Immature natural killer cell (primary cell): ENCODE results near the gene RAD51B. TPM values are rescaled to one million over a fixed set of nuclear protein-coding genes. Genes with fewer than 3 reads are reported as not detected.
A peak's percentile ranks its signal among the peaks of the same experiment; 100 is the strongest.
"Not testable (repeated sequence)": the region's sequence is repeated elsewhere in the genome, so short reads cannot be mapped to it uniquely, and the experiment has no call there.

Source experiments
- DNase-seq, 3 donors: peaks; one replicate each; pipeline ENCODE4 v3.0.0; 2022; ENCODE audit warnings: mixed read lengths in 1 of 3
- H3K27ac Mint-ChIP-seq, 6 donors: one replicate each; pipeline ENCODE4 v1.8.0; 2020; ENCODE audit warnings: mixed read lengths in 6 of 6, mild to moderate bottlenecking in 5 of 6, inconsistent platforms in 4 of 6, moderate library complexity in 3 of 6
- H3K27me3 Mint-ChIP-seq, 3 donors: one replicate each; pipeline ENCODE4 v1.8.0; 2020 to 2021; ENCODE audit warnings: low read depth in 3 of 3, mild to moderate bottlenecking in 3 of 3, mixed read lengths in 3 of 3, moderate library complexity in 3 of 3, inconsistent platforms in 1 of 3
- H3K36me3 Mint-ChIP-seq, 3 donors: one replicate each; pipeline ENCODE4 v1.8.0; 2020; ENCODE audit warnings: mixed read lengths in 3 of 3, inconsistent platforms in 2 of 3, mild to moderate bottlenecking in 2 of 3
- H3K4me1 Mint-ChIP-seq, 2 donors: one replicate each; pipeline ENCODE4 v1.8.0; 2020; ENCODE audit warnings: inconsistent platforms in 2 of 2, mild to moderate bottlenecking in 2 of 2, mixed read lengths in 2 of 2, moderate library complexity in 1 of 2
- H3K4me3 Mint-ChIP-seq, 5 donors: one replicate each; pipeline ENCODE4 v1.8.0; 2020; ENCODE audit warnings: mild to moderate bottlenecking in 5 of 5, mixed read lengths in 5 of 5, inconsistent platforms in 3 of 5, moderate library complexity in 3 of 5
- H3K9me3 Mint-ChIP-seq, 6 donors: one replicate each; pipeline ENCODE4 v1.8.0; 2020; ENCODE audit warnings: mild to moderate bottlenecking in 6 of 6, mixed read lengths in 6 of 6, inconsistent platforms in 4 of 6, moderate library complexity in 3 of 6
- polyA plus RNA-seq, 3 donors: library from polyadenylated mRNA; unstranded; fragments of 300-500 nt; fragmentation: Illumina TruSeq; gene quantifications; one replicate each; pipeline ENCODE4 v1.2.3, GENCODE V29; 2021

The RAD51B gene
- polyA plus RNA-seq, 3 donors from 2014 or later = 17.6 to 20.8 (median 17.7) TPM

DNA sequence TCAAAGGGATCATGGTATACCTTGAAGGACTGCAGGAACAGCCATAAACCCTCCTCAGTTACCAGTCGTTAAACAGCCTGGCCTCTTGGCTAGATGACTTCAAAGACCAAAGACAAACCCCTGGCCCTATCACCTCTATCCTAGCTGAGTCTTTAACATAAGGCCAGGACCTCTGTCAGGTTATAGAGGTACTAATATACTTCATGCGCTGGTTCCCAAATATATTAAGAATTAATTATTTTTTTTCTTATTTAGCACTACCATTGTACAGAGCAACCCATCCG, 459.8 kb downstream of the RAD51B start:
- no peak overlapping the region for H3K4me3 Mint-ChIP-seq

DNA sequence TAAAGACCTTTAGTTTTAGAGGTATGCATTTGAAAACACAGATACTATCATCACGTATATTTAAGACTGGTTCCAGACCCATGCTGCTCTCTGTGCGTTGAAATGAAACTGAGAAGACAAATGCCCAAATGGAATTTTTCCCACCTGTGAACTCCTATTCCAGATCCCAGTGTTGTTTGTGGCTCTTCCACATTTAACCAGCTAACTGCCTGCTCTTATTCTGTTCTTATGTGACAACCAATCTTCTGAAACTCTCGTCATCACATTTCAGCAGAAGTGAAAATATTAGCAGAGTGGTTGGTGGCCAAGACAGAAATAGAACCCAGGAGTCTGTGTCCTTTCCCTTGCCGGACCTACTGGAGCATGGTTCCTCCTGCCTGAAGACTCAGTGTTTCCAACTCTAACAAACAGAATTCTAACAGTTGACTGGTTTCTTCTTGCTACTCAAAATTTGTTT, 460.2 kb downstream of the RAD51B start:
- no peak overlapping the region for H3K27ac Mint-ChIP-seq
- peaks cover under 1 to 14% (median 3%) of the 10 kb centered on the region in 3 donors for H3K27me3 Mint-ChIP-seq
- peaks cover 0 to 6% (median 0%) of the 10 kb centered on the region in 3 donors for H3K36me3 Mint-ChIP-seq
- no peak for DNase-seq
- no peak overlapping the region for H3K4me3 Mint-ChIP-seq
- H3K4me1 Mint-ChIP-seq = peaks cover 62 to 66% of the 10 kb centered on the region in 2 donors
- H3K9me3 Mint-ChIP-seq = no peaks in the 10 kb centered on the region

More for the DNA sequence above, 459.8 kb downstream of the RAD51B start:
- H3K36me3 Mint-ChIP-seq = peaks cover 0 to 6% (median 0%) of the 10 kb centered on the region in 3 donors
- H3K27me3 Mint-ChIP-seq = peaks cover 0 to 14% (median 3%) of the 10 kb centered on the region in 3 donors
- no peak for DNase-seq
- H3K4me1 Mint-ChIP-seq = peaks cover 60 to 66% of the 10 kb centered on the region in 2 donors
- no peaks in the 10 kb centered on the region for H3K9me3 Mint-ChIP-seq
- no peak overlapping the region for H3K27ac Mint-ChIP-seq

DNA sequence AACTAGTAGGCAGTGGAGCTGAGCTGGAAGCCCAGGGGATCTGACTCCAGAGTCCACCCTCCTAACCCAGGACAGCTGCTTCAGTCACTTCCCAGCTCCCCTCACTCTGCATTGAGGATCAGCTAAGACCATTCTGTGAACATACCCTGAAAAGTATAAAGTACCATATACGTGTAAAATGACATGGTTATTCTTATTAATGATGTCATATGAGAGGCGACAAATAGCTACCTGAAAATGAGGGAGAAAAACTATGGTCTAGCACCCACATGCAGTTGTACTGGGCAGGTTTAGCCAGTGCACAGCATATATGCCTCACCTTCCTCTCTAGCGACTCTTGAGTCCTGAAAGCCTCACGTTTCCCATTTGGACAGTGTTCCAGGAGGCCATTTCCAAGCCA, 461.9 kb downstream of the RAD51B start:
- H3K4me3 Mint-ChIP-seq = no peak overlapping the region
- H3K4me1 Mint-ChIP-seq = peaks cover 66 to 69% of the 10 kb centered on the region in 2 donors
- H3K27me3 Mint-ChIP-seq = peaks cover 2 to 15% (median 3%) of the 10 kb centered on the region in 3 donors
- DNase-seq = no peak
- peak overlapping the region; percentile 23 to 99 (median 96) for H3K27ac Mint-ChIP-seq
- peaks cover 0 to 6% (median 0%) of the 10 kb centered on the region in 3 donors for H3K36me3 Mint-ChIP-seq
- H3K9me3 Mint-ChIP-seq = no peaks in the 10 kb centered on the region

DNA sequence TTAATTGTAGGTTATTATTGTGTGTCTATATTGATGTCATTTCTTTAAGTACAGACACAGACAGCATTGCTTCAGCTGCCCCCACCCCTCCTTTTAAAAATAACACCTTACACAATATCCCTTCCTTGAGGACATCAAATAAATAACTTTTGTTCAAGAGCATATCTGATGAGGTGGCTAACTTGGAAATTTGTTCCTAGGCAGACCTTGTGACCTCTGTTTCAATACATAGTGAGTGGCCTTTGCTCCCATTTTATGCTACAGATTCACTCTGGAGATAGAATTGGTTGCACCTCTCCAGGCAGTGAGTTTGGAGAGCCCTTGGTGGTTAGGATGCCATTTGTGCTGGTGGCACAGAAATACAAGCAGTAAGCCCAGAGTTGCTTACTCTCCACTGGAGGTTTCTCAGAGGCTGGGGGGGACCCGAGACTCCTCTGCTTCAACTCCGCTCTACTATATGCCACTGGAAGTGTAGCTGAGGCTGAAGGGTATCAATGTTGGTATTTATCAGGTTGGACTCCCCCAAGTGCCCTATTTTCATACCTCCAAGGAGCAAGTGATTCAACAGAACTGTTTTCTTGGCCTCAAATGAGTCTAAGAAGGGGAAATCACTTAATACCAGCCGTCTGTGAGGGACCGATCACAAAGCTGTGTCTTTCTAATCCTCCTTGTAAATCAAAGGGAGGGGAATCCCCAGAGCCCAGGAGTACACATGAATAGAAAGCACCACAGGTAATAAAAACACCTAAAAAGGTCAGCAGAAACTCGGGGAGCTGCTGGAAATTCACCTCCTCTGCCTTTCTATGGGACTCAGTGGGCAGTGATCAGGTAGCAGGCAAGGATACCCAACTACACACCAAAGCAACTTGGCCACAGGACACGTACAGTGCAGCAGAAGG, 463.1 kb downstream of the RAD51B start:
- Mint-ChIP-seq H3K4me3 (peak overlapping the region; percentile 40 to 80 (median 56)), H3K27me3 (peaks cover 2 to 15% (median 3%) of the 10 kb centered on the region in 3 donors), H3K4me1 (peaks cover 77 to 81% of the 10 kb centered on the region in 2 donors), H3K36me3 (peaks cover 0 to 6% (median 0%) of the 10 kb centered on the region in 3 donors), H3K27ac (peak overlapping the region; percentile 93 to 99 (median 98)), H3K9me3 (no peaks in the 10 kb centered on the region)
- peak in 1 of 3 donors; percentile 41 for DNase-seq

DNA sequence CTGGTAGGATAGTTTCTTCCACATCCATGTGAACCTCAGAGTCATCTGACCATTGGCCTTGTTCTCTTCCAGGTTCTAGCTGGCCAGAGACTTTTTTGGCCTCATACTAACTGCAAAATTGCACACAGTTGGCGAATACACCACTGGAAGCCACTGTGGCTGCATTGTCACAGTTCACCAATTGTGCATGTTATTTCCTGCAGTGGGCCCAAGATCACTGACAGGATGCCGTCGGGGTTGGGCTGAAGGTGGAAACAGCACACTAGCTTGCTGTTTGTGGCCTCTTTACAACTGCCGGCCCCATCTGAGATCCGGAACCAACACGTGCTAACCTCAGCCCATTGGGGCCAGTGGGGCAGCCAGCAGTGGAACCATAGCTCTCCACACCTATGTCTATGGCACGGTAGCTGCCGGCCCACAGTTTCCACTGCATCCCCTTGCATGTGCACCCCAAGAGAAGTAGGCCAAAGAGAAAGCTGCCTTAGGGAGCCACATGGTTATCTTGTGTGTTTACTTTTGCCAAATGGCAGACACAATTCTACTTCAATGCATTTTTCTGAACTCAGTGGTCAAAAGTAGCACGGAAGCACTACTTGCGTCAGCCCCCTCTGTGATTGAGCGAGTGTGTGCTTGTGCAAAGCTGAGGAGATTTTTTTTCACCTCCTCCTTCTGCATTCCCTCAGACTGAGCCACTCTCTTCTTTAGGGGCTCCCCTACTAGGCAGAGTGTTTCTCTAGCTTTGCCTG, 464.0 kb downstream of the RAD51B start:
- peaks cover 0 to 5% (median 0%) of the 10 kb centered on the region in 3 donors for H3K36me3 Mint-ChIP-seq
- H3K27me3 Mint-ChIP-seq = peaks cover 2 to 15% (median 3%) of the 10 kb centered on the region in 3 donors
- peak overlapping the region; percentile 93 to 99 (median 98) for H3K27ac Mint-ChIP-seq
- peaks cover 79 to 89% of the 10 kb centered on the region in 2 donors for H3K4me1 Mint-ChIP-seq
- no peaks in the 10 kb centered on the region for H3K9me3 Mint-ChIP-seq
- H3K4me3 Mint-ChIP-seq = peak overlapping the region; percentile 31 to 80 (median 55)
- DNase-seq = peak; percentile 86 to 91 (median 89)

DNA sequence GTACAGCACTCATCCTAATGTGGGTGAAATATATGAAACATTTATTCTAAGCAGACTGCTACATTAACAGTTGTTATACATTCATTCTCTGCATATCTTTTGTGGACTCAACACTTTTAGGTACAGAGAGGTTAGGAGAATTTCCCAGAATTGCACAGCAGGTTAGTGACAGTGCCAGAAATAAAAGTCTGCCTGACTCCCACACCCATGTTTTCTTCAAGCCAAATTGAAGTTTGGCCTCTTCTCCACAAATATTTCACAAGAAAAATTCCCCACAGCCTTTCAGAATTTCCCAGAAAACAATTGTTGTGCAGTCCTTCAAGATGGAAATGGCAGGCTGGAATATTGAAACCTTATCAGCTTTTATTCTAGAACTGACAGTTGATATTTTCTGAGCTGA, 464.8 kb downstream of the RAD51B start:
- Mint-ChIP-seq H3K4me3 (peak overlapping the region; percentile 31 to 80 (median 55)), H3K27ac (peak overlapping the region; percentile 93 to 99 (median 98)), H3K27me3 (peaks cover 2 to 15% (median 3%) of the 10 kb centered on the region in 3 donors), H3K9me3 (no peaks in the 10 kb centered on the region), H3K36me3 (no peaks in the 10 kb centered on the region), H3K4me1 (peaks cover 79 to 94% of the 10 kb centered on the region in 2 donors)
- no peak for DNase-seq

DNA sequence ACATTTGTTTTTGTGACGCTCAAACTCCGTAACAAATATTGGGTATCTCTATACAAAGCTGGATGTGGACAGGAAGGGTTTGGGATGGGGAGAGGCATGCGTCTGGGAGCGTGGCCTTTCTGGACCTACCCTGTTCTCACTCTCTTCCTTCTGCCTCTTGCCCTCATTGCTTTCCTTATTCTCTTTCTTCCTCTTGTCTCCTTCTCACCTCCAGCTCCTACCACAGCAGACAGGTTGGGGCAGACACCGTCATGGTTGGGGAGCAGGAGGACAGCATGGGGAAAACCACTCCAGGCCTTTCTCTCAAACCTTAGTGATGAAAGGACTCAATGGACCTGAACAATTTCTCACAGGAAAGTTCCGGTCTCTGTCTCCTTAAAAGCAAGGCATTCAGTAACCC, 465.3 kb downstream of the RAD51B start:
- Mint-ChIP-seq H3K27me3 (peaks cover 2 to 15% (median 3%) of the 10 kb centered on the region in 3 donors), H3K4me3 (peak overlapping the region; percentile 61 to 80 (median 70)), H3K4me1 (peaks cover 78 to 92% of the 10 kb centered on the region in 2 donors), H3K27ac (peak overlapping the region; percentile 93 to 99 (median 98)), H3K36me3 (no peaks in the 10 kb centered on the region), H3K9me3 (no peaks in the 10 kb centered on the region)
- no peak for DNase-seq

DNA sequence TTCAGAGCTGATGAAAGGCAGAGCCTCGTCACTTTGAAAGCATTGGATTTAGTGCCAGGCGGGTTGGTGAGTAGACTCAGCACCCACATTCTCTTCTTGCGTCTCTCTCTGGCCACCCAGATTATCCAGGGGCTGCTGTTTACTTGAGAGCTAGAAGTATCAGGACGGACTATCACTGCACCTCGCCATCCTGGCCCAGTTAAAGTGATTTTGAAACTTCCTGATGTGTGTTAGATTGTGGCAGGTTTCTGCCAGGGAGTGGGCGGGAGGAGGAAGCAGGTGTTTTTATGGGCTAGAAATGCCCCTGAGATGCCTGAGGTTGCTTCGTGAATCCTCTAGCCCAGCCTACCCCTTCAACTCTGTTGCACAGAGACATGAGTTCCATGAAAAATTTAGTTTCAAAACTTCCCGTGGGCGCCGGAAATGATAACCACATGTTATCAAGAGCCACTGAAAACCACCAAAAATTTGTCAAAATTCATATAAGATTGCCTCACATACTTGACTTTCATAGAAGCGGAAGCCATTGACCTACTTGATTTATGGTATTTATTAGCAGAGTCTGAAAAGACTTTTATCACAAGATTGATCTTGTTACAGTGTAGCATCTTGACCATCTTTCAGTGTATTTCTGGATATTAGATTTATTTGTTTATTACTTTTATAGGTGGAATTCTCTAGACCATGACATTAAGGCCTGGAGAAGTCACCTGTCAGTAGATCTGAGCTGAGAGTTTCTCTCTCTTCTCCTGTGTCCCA, 466.0 kb downstream of the RAD51B start:
- Mint-ChIP-seq H3K4me3 (peak overlapping the region; percentile 61 to 80 (median 70)), H3K27ac (peak overlapping the region; percentile 93 to 99 (median 98)), H3K9me3 (no peaks in the 10 kb centered on the region), H3K27me3 (peaks cover 2 to 15% (median 3%) of the 10 kb centered on the region in 3 donors), H3K36me3 (no peaks in the 10 kb centered on the region), H3K4me1 (peaks cover 72 to 84% of the 10 kb centered on the region in 2 donors)
- DNase-seq = peak; percentile 58 to 64 (median 61)

DNA sequence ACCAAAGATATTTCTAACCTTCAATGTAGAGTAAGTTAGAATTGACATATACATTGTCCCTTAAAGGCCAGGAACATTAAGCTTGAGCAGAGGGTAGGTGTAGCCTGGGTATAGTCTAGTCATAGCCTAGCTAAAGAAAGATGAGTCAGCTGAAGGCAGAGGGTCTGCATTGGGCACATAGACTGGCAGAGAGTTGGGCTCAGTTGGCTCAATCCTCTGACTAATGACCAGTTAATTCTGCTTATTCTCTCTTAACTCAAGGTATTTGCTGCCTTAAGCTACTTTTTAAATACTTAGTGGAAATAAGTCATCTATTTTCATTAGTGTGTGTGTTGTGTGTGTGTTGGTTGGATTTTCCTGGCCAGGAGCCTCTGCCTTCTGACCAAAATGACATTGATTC, 467.1 kb downstream of the RAD51B start:
- peaks cover 2 to 14% (median 3%) of the 10 kb centered on the region in 3 donors for H3K27me3 Mint-ChIP-seq
- H3K4me1 Mint-ChIP-seq = peaks cover 64 to 77% of the 10 kb centered on the region in 2 donors
- H3K9me3 Mint-ChIP-seq = peaks cover 0 to under 1% (median 0%) of the 10 kb centered on the region in 6 donors
- H3K27ac Mint-ChIP-seq = peak overlapping the region; percentile 93 to 99 (median 98)
- H3K4me3 Mint-ChIP-seq = peak overlapping the region; percentile 52 to 80 (median 70)
- no peak for DNase-seq
- peaks cover 0 to under 1% (median 0%) of the 10 kb centered on the region in 3 donors for H3K36me3 Mint-ChIP-seq

DNA sequence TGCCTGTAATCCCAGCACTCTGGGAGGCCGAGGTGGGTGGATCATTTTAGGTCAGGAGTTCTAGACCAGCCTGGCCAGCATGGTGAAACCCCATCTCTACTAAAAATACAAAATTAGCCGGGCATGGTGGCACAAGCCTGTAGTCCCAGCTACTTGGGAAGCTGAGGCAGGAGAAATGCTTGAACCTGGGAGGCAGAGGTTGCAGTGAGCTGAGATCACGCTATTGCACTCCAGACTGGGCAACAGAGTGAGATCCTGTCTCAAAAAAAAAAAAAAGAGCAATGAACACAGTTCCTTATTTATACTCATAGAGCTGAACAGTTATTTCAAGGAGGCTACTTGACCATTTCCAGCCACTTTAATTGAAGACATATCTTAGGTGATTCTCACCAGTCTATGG, 469.9 kb downstream of the RAD51B start:
- H3K4me3 Mint-ChIP-seq, DNase-seq, H3K27ac Mint-ChIP-seq, H3K9me3 Mint-ChIP-seq, H3K27me3 Mint-ChIP-seq: not testable (repeated sequence)
- peaks cover 0 to 11% (median 4%) of the 10 kb centered on the region in 3 donors for H3K36me3 Mint-ChIP-seq
- H3K4me1 Mint-ChIP-seq = peaks cover 62 to 77% of the 10 kb centered on the region in 2 donors

DNA sequence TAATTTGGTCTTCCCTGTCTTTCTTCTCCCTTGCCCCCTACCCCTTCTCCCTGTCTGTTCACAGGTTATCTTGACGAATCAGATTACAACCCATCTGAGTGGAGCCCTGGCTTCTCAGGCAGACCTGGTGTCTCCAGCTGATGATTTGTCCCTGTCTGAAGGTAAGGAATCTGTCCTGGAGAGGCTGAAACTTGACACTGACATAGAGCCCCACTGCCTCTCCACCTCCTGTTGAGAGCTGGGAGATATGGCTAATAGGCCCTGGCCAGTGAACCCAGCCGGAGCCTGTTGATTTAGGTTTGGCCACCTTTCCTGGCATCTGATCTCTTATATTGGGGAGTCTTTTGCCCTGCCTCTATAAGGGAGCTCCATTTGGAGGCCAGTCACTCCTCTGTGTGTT, 472.2 kb downstream of the RAD51B start:
- H3K36me3 Mint-ChIP-seq = peaks cover 0 to 14% (median 4%) of the 10 kb centered on the region in 3 donors
- H3K27me3 Mint-ChIP-seq = peaks cover 0 to 1% (median 0%) of the 10 kb centered on the region in 3 donors

DNA sequence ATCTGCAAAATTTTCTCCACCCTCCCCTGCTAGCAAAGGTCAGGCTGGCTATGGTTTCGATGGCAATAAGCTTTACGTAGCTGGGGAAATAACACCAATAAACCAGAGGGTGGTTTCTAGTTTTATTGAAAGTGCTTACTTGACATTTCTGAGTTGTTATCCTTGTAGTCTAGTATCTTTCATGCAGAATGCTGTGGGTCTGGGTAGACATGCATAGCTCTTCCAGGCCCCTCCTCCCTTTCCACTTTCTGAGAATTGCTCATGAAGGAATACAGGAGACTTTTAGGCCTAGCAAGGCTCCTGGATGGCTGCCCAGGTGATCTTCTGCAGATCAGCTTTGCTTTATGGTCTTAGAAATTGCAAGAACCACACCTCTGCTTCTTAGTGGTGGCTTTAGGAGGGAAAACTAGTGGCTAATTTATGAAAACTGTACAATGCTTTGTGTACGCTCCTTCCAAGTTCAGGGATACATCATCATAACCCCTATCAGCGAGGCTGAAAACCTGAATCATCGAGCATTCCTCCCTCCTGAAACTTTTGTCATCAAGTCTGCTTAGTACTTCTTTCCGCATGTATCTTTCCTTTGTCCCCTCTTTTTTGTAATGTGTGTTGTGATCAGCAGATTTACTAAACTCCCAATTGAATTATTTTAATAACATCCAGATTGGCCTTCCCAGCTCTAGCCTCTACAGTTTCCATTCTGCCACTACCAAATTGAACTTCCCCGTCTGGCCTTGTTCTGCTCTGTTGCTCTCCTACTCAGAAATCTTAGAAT, 473.0 kb downstream of the RAD51B start:
- peak overlapping the region; percentile 31 to 77 (median 55) for H3K4me3 Mint-ChIP-seq
- DNase-seq = peak in 1 of 3 donors; percentile 21
- peaks cover 0 to 14% (median 4%) of the 10 kb centered on the region in 3 donors for H3K36me3 Mint-ChIP-seq
- H3K9me3 Mint-ChIP-seq = peaks cover 0 to 2% (median 0%) of the 10 kb centered on the region in 6 donors
- H3K27me3 Mint-ChIP-seq = peaks cover 0 to 1% (median 0%) of the 10 kb centered on the region in 3 donors
- H3K27ac Mint-ChIP-seq = peak overlapping the region; percentile 63 to 91 (median 75)
- peaks cover 35 to 61% of the 10 kb centered on the region in 2 donors for H3K4me1 Mint-ChIP-seq

More for the DNA sequence above, 472.2 kb downstream of the RAD51B start:
- no peak for DNase-seq
- H3K4me1 Mint-ChIP-seq = peaks cover 43 to 69% of the 10 kb centered on the region in 2 donors
- H3K4me3 Mint-ChIP-seq = peak overlapping the region in 3 of 5 donors; percentile 25 to 77 (median 34)
- peaks cover 0 to 2% (median 0%) of the 10 kb centered on the region in 6 donors for H3K9me3 Mint-ChIP-seq
- H3K27ac Mint-ChIP-seq = peak overlapping the region; percentile 63 to 91 (median 75)
